Panc1 (cell line): ENCODE data around the gene PAAF1.

ENCODE experiments used
- POLR2AphosphoS5 ChIP-seq: IDR thresholded peaks from 2 replicates; pipeline ENCODE4 v1.6.1; 2012; ENCODE audit warnings: mild to moderate bottlenecking, low read depth, low read length, moderate library complexity
- SIN3A ChIP-seq: IDR thresholded peaks from 2 replicates; pipeline ENCODE4 v1.6.1; 2012; ENCODE audit warnings: low read depth, mild to moderate bottlenecking, low read length, moderate library complexity, borderline replicate concordance; ENCODE audit not compliant: insufficient read depth
- TCF7L2 ChIP-seq: IDR thresholded peaks from 2 replicates; pipeline ENCODE4 v1.6.1; 2011; ENCODE audit warnings: mild to moderate bottlenecking, low read depth, low read length, inconsistent platforms
- TF ChIP-seq, protein P1 (sequence below): fragments of 450-650 bp; IDR thresholded peaks from 2 replicates; pipeline ENCODE4 v1.5.1; 2017; ENCODE audit warnings: mild to moderate bottlenecking
- TF ChIP-seq, protein P2 (sequence below), 2 experiments: IDR thresholded peaks; 2 replicates each; pipeline ENCODE4 v1.6.1; 2011 to 2012; ENCODE audit warnings: low read depth in 2 of 2, control low read depth in 1 of 2, low read length in 1 of 2, mild to moderate bottlenecking in 1 of 2, moderate library complexity in 1 of 2; ENCODE audit not compliant: insufficient read depth in 1 of 2

DNA sequence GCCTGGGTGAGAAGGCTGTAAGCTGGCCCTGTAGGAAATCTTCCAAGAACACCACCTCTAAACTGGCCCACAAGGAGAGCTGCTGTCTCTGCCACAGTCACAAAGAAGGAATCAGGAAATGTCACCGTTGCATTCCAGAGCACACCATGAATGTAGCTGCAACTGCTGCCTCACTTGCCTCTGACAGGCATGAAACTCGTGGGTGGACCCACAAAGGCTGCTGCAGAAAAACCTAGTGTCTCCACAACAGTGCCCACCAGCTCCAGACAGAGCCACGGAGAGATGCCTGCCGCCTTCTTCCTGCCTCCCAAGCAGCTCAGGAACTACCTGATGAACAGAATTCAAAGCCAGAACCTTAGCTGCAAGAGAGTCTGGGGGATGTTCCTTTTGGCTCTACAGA, 84.5 kb downstream of the PAAF1 start:
- TF ChIP-seq, protein P1, sequence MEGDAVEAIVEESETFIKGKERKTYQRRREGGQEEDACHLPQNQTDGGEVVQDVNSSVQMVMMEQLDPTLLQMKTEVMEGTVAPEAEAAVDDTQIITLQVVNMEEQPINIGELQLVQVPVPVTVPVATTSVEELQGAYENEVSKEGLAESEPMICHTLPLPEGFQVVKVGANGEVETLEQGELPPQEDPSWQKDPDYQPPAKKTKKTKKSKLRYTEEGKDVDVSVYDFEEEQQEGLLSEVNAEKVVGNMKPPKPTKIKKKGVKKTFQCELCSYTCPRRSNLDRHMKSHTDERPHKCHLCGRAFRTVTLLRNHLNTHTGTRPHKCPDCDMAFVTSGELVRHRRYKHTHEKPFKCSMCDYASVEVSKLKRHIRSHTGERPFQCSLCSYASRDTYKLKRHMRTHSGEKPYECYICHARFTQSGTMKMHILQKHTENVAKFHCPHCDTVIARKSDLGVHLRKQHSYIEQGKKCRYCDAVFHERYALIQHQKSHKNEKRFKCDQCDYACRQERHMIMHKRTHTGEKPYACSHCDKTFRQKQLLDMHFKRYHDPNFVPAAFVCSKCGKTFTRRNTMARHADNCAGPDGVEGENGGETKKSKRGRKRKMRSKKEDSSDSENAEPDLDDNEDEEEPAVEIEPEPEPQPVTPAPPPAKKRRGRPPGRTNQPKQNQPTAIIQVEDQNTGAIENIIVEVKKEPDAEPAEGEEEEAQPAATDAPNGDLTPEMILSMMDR: no peak
- TF ChIP-seq SIN3A (no peak), POLR2AphosphoS5 (no peak), TCF7L2 (no peak)
- TF ChIP-seq, protein P2, sequence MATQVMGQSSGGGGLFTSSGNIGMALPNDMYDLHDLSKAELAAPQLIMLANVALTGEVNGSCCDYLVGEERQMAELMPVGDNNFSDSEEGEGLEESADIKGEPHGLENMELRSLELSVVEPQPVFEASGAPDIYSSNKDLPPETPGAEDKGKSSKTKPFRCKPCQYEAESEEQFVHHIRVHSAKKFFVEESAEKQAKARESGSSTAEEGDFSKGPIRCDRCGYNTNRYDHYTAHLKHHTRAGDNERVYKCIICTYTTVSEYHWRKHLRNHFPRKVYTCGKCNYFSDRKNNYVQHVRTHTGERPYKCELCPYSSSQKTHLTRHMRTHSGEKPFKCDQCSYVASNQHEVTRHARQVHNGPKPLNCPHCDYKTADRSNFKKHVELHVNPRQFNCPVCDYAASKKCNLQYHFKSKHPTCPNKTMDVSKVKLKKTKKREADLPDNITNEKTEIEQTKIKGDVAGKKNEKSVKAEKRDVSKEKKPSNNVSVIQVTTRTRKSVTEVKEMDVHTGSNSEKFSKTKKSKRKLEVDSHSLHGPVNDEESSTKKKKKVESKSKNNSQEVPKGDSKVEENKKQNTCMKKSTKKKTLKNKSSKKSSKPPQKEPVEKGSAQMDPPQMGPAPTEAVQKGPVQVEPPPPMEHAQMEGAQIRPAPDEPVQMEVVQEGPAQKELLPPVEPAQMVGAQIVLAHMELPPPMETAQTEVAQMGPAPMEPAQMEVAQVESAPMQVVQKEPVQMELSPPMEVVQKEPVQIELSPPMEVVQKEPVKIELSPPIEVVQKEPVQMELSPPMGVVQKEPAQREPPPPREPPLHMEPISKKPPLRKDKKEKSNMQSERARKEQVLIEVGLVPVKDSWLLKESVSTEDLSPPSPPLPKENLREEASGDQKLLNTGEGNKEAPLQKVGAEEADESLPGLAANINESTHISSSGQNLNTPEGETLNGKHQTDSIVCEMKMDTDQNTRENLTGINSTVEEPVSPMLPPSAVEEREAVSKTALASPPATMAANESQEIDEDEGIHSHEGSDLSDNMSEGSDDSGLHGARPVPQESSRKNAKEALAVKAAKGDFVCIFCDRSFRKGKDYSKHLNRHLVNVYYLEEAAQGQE (IDR thresholded peaks at IDR 0.05; ENCODE audit: insufficient read depth in 1 of 2, low read depth in 2 of 2, low read length in 1 of 2): no peak
